ENCODE data around the gene SMCP.

SMCP gene

GRCh38 chr1:152886758-152887409 is 8.8 kb downstream of the SMCP start:
- DNase-seq: no peak

GRCh38 chr1:152888126-152888525 is 10.0 kb downstream of the SMCP start:
- DNase-seq: no peak

- DNase-seq: no peak
These were observed 20.9 kb downstream of the SMCP start for GRCh38 chr1:152899027-152899426.

- DNase-seq: no peak
These were observed 21.8 kb downstream of the SMCP start for GRCh38 chr1:152899883-152900282.

- no peak for DNase-seq
These were observed 23.5 kb downstream of the SMCP start for GRCh38 chr1:152901631-152902030.

GRCh38 chr1:152902636-152903035 is 24.5 kb downstream of the SMCP start:
- DNase-seq: no peak

GRCh38 chr1:152904688-152905440 is 26.7 kb downstream of the SMCP start:
- no peak for DNase-seq

- DNase-seq: no peak
These were observed 28.0 kb downstream of the SMCP start for GRCh38 chr1:152906023-152906565.

- no peak for DNase-seq
These were observed 29.8 kb downstream of the SMCP start, which contains the start of gene IVL for GRCh38 chr1:152907686-152908601. IVL (plus strand) TSS chr1:152908546; CDS start chr1:152909798, 1,252 bp downstream.

GRCh38 chr1:152909206-152909605 is 31.1 kb downstream of the SMCP start:
- no peak for DNase-seq

GRCh38 chr1:152912471-152912870 is 34.3 kb downstream of the SMCP start:
- no peak for DNase-seq

- DNase-seq: no peak
These were observed 34.8 kb downstream of the SMCP start for GRCh38 chr1:152912900-152913299.

GRCh38 chr1:152917794-152918193 is 39.7 kb downstream of the SMCP start:
- DNase-seq: no peak

GRCh38 chr1:152919071-152919470 is 40.9 kb downstream of the SMCP start:
- no peak for DNase-seq

- DNase-seq: no peak
These were observed 46.1 kb downstream of the SMCP start for GRCh38 chr1:152924191-152924590.

GRCh38 chr1:152926091-152926490 is 48.0 kb downstream of the SMCP start:
- DNase-seq: no peak

GRCh38 chr1:152928671-152929070 is 50.5 kb downstream of the SMCP start:
- no peak for DNase-seq

- no peak for DNase-seq
These were observed 54.2 kb downstream of the SMCP start for GRCh38 chr1:152932170-152932811.

GRCh38 chr1:152933196-152933595 is 55.1 kb downstream of the SMCP start:
- no peak for DNase-seq

Data from NCI-H1694 (cell line).